Osteoblast (primary cell): ENCODE results near the gene CBFB. TPM values are rescaled to one million over a fixed set of nuclear protein-coding genes. Genes with fewer than 3 reads are reported as not detected.

Experiments used
- DNase-seq: peaks from one replicate; pipeline ENCODE4 v3.0.0; 2011; ENCODE audit warnings: low spot score, mixed read lengths; ENCODE audit not compliant: insufficient read length; ENCODE audit errors: missing footprints
- H2AFZ ChIP-seq: 2 replicates; pipeline ENCODE4 v1.6.0; 2011; ENCODE audit warnings: mild to moderate bottlenecking, low read length
- H3K27ac ChIP-seq: 2 replicates; pipeline ENCODE4 v1.5.1; 2011; ENCODE audit warnings: mild to moderate bottlenecking, low read depth, low read length, moderate library complexity
- H3K27me3 ChIP-seq: 2 replicates; pipeline ENCODE4 v1.6.0; 2012; ENCODE audit warnings: mild to moderate bottlenecking, control low read depth, inconsistent platforms, low read length, moderate library complexity; ENCODE audit not compliant: insufficient read depth
- H3K36me3 ChIP-seq: 2 replicates; pipeline ENCODE4 v1.5.1; 2011; ENCODE audit warnings: mild to moderate bottlenecking, low read length, control low read depth, moderate library complexity; ENCODE audit not compliant: insufficient read depth
- H3K4me1 ChIP-seq: 2 replicates; pipeline ENCODE4 v1.5.1; 2011; ENCODE audit warnings: mild to moderate bottlenecking, low read length, control low read depth, moderate library complexity; ENCODE audit not compliant: insufficient read depth
- H3K4me2 ChIP-seq: 2 replicates; pipeline ENCODE4 v1.6.0; 2011; ENCODE audit warnings: mild to moderate bottlenecking, low read length; ENCODE audit not compliant: insufficient read depth
- H3K4me3 ChIP-seq: fragments of 200-600 bp; sonication (generic); 3 replicates; pipeline ENCODE4 v1.5.1; 2012; ENCODE audit warnings: mild to moderate bottlenecking, low read length, inconsistent platforms; ENCODE audit not compliant: insufficient read depth
- H3K79me2 ChIP-seq: 2 replicates; pipeline ENCODE4 v1.6.0; 2012; ENCODE audit warnings: mild to moderate bottlenecking, low read length, control low read depth, inconsistent platforms; ENCODE audit not compliant: insufficient read depth
- H3K9me3 ChIP-seq: 2 replicates; pipeline ENCODE4 v1.5.1; 2011; ENCODE audit warnings: low read depth, low read length, control low read depth
- H4K20me1 ChIP-seq: 2 replicates; pipeline ENCODE4 v1.6.0; 2012; ENCODE audit warnings: mild to moderate bottlenecking, low read length, control low read depth; ENCODE audit not compliant: insufficient read depth
- CTCF ChIP-seq: IDR thresholded peaks from 2 replicates; pipeline ENCODE4 v1.5.1; 2011; ENCODE audit warnings: mild to moderate bottlenecking, low read depth, low read length, moderate library complexity; ENCODE audit errors: extremely low read depth
- total RNA-seq: library from RNA; depleted of rRNA; stranded (reverse); fragments of >200 nt; gene quantifications from 2 replicates; pipeline ENCODE4 v1.2.3, GENCODE V29; 2012

The CBFB gene
- total RNA-seq, 1 donor: 63.0 TPM

GRCh38 chr16:67014634-67015312 is 14.2 kb upstream of the CBFB start:
- Histone ChIP-seq H3K79me2 (no peaks in the 10 kb centered on the region), H2AFZ (peak overlapping the region; percentile 75), H3K27me3 (no peaks in the 10 kb centered on the region), H4K20me1 (no peaks in the 10 kb centered on the region), H3K9me3 (no peaks in the 10 kb centered on the region), H3K4me2 (peak overlapping the region; percentile 80), H3K4me3 (peak overlapping the region; percentile 68), H3K36me3 (no peaks in the 10 kb centered on the region), H3K4me1 (peaks cover 12% of the 10 kb centered on the region), H3K27ac (no peak overlapping the region)
- no peak for TF ChIP-seq CTCF
- DNase-seq: peak; percentile 74

GRCh38 chr16:67015313-67015731 is 13.6 kb upstream of the CBFB start:
- H3K36me3 ChIP-seq: no peaks in the 10 kb centered on the region
- no peaks in the 10 kb centered on the region for H3K9me3 ChIP-seq
- H3K27ac ChIP-seq: no peak overlapping the region
- H3K4me1 ChIP-seq: peaks cover 12% of the 10 kb centered on the region
- no peaks in the 10 kb centered on the region for H3K79me2 ChIP-seq
- no peak overlapping the region for H3K4me3 ChIP-seq
- no peak overlapping the region for H3K4me2 ChIP-seq
- H3K27me3 ChIP-seq: no peaks in the 10 kb centered on the region
- TF ChIP-seq CTCF: no peak
- no peak overlapping the region for H2AFZ ChIP-seq
- DNase-seq: no peak
- no peaks in the 10 kb centered on the region for H4K20me1 ChIP-seq

- no peak for DNase-seq
Observed at GRCh38 chr16:67016143-67016542, 12.8 kb upstream of the CBFB start.

More at GRCh38 chr16:67016143-67016542, 12.8 kb upstream of the CBFB start:
- Histone ChIP-seq H3K27me3 (no peaks in the 10 kb centered on the region), H2AFZ (no peak overlapping the region), H3K4me2 (no peak overlapping the region), H3K4me1 (peaks cover 12% of the 10 kb centered on the region), H3K4me3 (no peak overlapping the region), H4K20me1 (no peaks in the 10 kb centered on the region), H3K36me3 (no peaks in the 10 kb centered on the region), H3K9me3 (no peaks in the 10 kb centered on the region), H3K27ac (no peak overlapping the region), H3K79me2 (no peaks in the 10 kb centered on the region)
- TF ChIP-seq CTCF: no peak
